ENCODE measurements around the gene ISLR2. TPM values are rescaled to one million over a fixed set of nuclear protein-coding genes. Genes with fewer than 3 reads are reported as not detected.

Gene ISLR2
- total RNA-seq, 5 donors from 2014 or later (not counting 1 experiment from before 2014, with no cell fraction given) = 0.06 TPM; not detected in 4

Other genes starting within 250 kb of the ISLR2 start
- 1 to 10 TPM; 1.4 to 4.8 (median 1.6) TPM for gene LOXL1, start 204.1 kb upstream of the ISLR2 start, total RNA-seq
- 10 to 100 TPM in 3 of 5 donors, 1 to 10 TPM in 2; 5.1 to 13.4 (median 12.0) TPM for gene STOML1, start 138.3 kb upstream of the ISLR2 start, total RNA-seq
- 10 to 100 TPM; 43.0 to 79.8 (median 60.7) TPM for gene PML, start 135.9 kb upstream of the ISLR2 start, total RNA-seq
- under 1 TPM in 3 of 5 donors, not detected in 2; 0.13 to 0.50 (median 0.37) TPM for gene GOLGA6A, start 48.0 kb upstream of the ISLR2 start, total RNA-seq
- gene ISLR, start 43.1 kb downstream of the ISLR2 start, total RNA-seq = under 1 TPM in 1 of 5 donors, not detected in 4; 0.12 TPM
- gene STRA6, start 72.2 kb downstream of the ISLR2 start, total RNA-seq = not detected
- gene CCDC33, start 105.7 kb downstream of the ISLR2 start, total RNA-seq = not detected
- under 1 TPM in 3 of 5 donors, not detected in 2; 0.47 to 0.79 (median 0.49) TPM for gene CYP11A1, start 237.1 kb downstream of the ISLR2 start, total RNA-seq

Measured in T-cell (primary cell).